ENCODE measurements around the gene SKA3.

GRCh38 chr13:21176215-21176981, at the start of gene SKA3, which contains the start of gene MRPL57:
- TF ChIP-seq, protein P1, sequence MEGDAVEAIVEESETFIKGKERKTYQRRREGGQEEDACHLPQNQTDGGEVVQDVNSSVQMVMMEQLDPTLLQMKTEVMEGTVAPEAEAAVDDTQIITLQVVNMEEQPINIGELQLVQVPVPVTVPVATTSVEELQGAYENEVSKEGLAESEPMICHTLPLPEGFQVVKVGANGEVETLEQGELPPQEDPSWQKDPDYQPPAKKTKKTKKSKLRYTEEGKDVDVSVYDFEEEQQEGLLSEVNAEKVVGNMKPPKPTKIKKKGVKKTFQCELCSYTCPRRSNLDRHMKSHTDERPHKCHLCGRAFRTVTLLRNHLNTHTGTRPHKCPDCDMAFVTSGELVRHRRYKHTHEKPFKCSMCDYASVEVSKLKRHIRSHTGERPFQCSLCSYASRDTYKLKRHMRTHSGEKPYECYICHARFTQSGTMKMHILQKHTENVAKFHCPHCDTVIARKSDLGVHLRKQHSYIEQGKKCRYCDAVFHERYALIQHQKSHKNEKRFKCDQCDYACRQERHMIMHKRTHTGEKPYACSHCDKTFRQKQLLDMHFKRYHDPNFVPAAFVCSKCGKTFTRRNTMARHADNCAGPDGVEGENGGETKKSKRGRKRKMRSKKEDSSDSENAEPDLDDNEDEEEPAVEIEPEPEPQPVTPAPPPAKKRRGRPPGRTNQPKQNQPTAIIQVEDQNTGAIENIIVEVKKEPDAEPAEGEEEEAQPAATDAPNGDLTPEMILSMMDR (IDR thresholded peaks at IDR 0.05): peak in 2 of 3 donors; percentile 39 to 60
- TF ChIP-seq POLR2A (IDR thresholded peaks at IDR 0.05) (peak; percentile 89), EP300 (IDR thresholded peaks at IDR 0.05) (no peak)

All from ovary (tissue), 3 donors.